GM18867 (cell line): ENCODE results near the gene NUDCD2.
"Not testable (repeated sequence)": the region's sequence is repeated elsewhere in the genome, so short reads cannot be mapped to it uniquely, and the experiment has no call there.

Source experiments
- ATAC-seq: cut with Tn5 transposase; IDR thresholded peaks from one replicate; pipeline ENCODE4 v1.9.1; 2021; ENCODE audit warnings: mild to moderate bottlenecking, moderate library complexity; ENCODE audit not compliant: unreplicated experiment

Gene NUDCD2

GRCh38 chr5:163473635-163474243 is 13.8 kb upstream of the NUDCD2 start:
- peak; percentile 68 for ATAC-seq

- ATAC-seq, result no peak
Observed at GRCh38 chr5:163467682-163468081, 7.8 kb upstream of the NUDCD2 start.

GRCh38 chr5:163463063-163463435 is 3.1 kb upstream of the NUDCD2 start:
- no peak for ATAC-seq

GRCh38 chr5:163460562-163461171 is 765 bp upstream of the NUDCD2 start, which contains the start of gene HMMR:
Gene HMMR (plus strand): TSS chr5:163460632. CDS start chr5:163460693, 61 bp downstream.
- no peak for ATAC-seq

GRCh38 chr5:163459462-163459818 is 462 bp downstream of the NUDCD2 start:
- ATAC-seq, result peak; percentile 2

- ATAC-seq, result no peak
Observed at GRCh38 chr5:163458778-163459385, 1.0 kb downstream of the NUDCD2 start.

- no peak for ATAC-seq
Observed at GRCh38 chr5:163456840-163457239, 3.1 kb downstream of the NUDCD2 start.

GRCh38 chr5:163456029-163456589 is 3.8 kb downstream of the NUDCD2 start:
- ATAC-seq, result no peak

- ATAC-seq, result not testable (repeated sequence)
Observed at GRCh38 chr5:163455406-163455805, 4.5 kb downstream of the NUDCD2 start.

- no peak for ATAC-seq
Observed at GRCh38 chr5:163453705-163454104, 6.2 kb downstream of the NUDCD2 start.

GRCh38 chr5:163451489-163451888 is 8.4 kb downstream of the NUDCD2 start:
- no peak for ATAC-seq

- ATAC-seq, result no peak
Observed at GRCh38 chr5:163448491-163448890, 11.4 kb downstream of the NUDCD2 start.

GRCh38 chr5:163447875-163448274 is 12.0 kb downstream of the NUDCD2 start:
- ATAC-seq, result no peak

- no peak for ATAC-seq
Observed at GRCh38 chr5:163447191-163447590, 12.7 kb downstream of the NUDCD2 start.

- ATAC-seq, result no peak
Observed at GRCh38 chr5:163445345-163445744, 14.6 kb downstream of the NUDCD2 start.

GRCh38 chr5:163444526-163444925 is 15.4 kb downstream of the NUDCD2 start:
- ATAC-seq, result no peak

- no peak for ATAC-seq
Observed at GRCh38 chr5:163440954-163441353, 18.9 kb downstream of the NUDCD2 start.

- no peak for ATAC-seq
Observed at GRCh38 chr5:163439092-163439425, 20.8 kb downstream of the NUDCD2 start.

- ATAC-seq, result peak; percentile 95
Observed at GRCh38 chr5:163437309-163438182, 22.4 kb downstream of the NUDCD2 start, which contains the start of gene CCNG1. Gene CCNG1 (plus strand): TSS chr5:163437595. CDS start chr5:163439257, 1,662 bp downstream.

GRCh38 chr5:163437011-163437308 is 22.9 kb downstream of the NUDCD2 start:
- ATAC-seq, result no peak

- ATAC-seq, result no peak
Observed at GRCh38 chr5:163436515-163436914, 23.4 kb downstream of the NUDCD2 start.
